T-cell (primary cell): ENCODE measurements around the gene DRD4. TPM values are rescaled to one million over a fixed set of nuclear protein-coding genes. Genes with fewer than 3 reads are reported as not detected.
"Not testable (repeated sequence)": the region's sequence is repeated elsewhere in the genome, so short reads cannot be mapped to it uniquely, and the experiment has no call there.

ENCODE experiments used
- ATAC-seq, 4 experiments: fragments of 200-7000 bp in 3 of 4; fragments of 150-1000 bp in 1 of 4; cut with Tn5 transposase; replicated peaks in 1 of 4; 1 replicate in 3 of 4; 2 replicates in 1 of 4; pipeline ENCODE4 v1.10.0; 2021; ENCODE audit warnings: moderate library complexity in 3 of 4, mild to moderate bottlenecking in 2 of 4, moderate number of reproducible peaks in 1 of 4
- CTCF ChIA-PET, 2 donors: fragments of 300-600 bp; sonication (Branson Sonifier 250); formaldehyde crosslinking; loops; one replicate each; lab custom pipeline; 2022; ENCODE audit warnings: antibody characterized with exemption in 2 of 2; lab: Charles Lee
- POLR2A ChIA-PET, 2 donors: fragments of 300-600 bp; sonication (Branson Sonifier 250); formaldehyde crosslinking; loops; one replicate each; lab custom pipeline; 2022; ENCODE audit warnings: antibody characterized with exemption in 2 of 2; lab: Charles Lee
- DNase-seq, 35 experiments: peaks; one replicate each; pipeline versions ENCODE4 v3.0.0 to v3.0.0-alpha.2; 2013 to 2023
- H3K27ac ChIP-seq: one replicate; pipeline ENCODE4 v1.5.1; 2013; ENCODE audit warnings: low read length
- H3K27me3 ChIP-seq, 2 experiments: replicated peaks in 1 of 2; 1 replicate in 1 of 2; 2 replicates in 1 of 2; pipeline versions ENCODE4 v1.6.1 to v1.7.0; 2013; ENCODE audit warnings: low read length in 1 of 2, mixed read lengths in 1 of 2; ENCODE audit not compliant: control insufficient read depth in 2 of 2, insufficient read depth in 2 of 2; ENCODE audit errors: extremely low read depth in 1 of 2
- H3K36me3 ChIP-seq, 2 donors: 1 replicate in 1 of 2; 2 replicates in 1 of 2; pipeline versions ENCODE4 v1.6.1 to v1.7.0; 2013; ENCODE audit warnings: low read length in 1 of 2; ENCODE audit not compliant: control insufficient read depth in 2 of 2, insufficient read depth in 1 of 2; ENCODE audit errors: extremely low read depth in 1 of 2
- H3K4me1 ChIP-seq, 2 experiments: 1 replicate in 1 of 2; 2 replicates in 1 of 2; pipeline versions ENCODE4 v1.6.1 to v1.7.0; 2013; ENCODE audit warnings: low read length in 2 of 2, mixed read lengths in 1 of 2; ENCODE audit not compliant: insufficient read depth in 2 of 2, control insufficient read depth in 1 of 2; ENCODE audit errors: extremely low read depth in 1 of 2
- H3K4me3 ChIP-seq, 2 donors: 1 replicate in 1 of 2; 2 replicates in 1 of 2; pipeline versions ENCODE4 v1.5.1 to v1.7.0; 2013; ENCODE audit warnings: mild to moderate bottlenecking in 2 of 2, low read length in 1 of 2, moderate library complexity in 1 of 2; ENCODE audit not compliant: control insufficient read depth in 1 of 2; ENCODE audit errors: extremely low read depth in 1 of 2
- H3K9me3 ChIP-seq: 2 replicates; pipeline ENCODE4 v1.7.0; 2013
- H3K27ac Mint-ChIP-seq, 2 donors: one replicate each; pipeline ENCODE4 v1.8.0; 2020 to 2021; ENCODE audit warnings: mild to moderate bottlenecking in 2 of 2, mixed read lengths in 2 of 2
- H3K27me3 Mint-ChIP-seq, 2 donors: one replicate each; pipeline ENCODE4 v1.8.0; 2021 to 2022; ENCODE audit warnings: mixed read lengths in 2 of 2
- H3K36me3 Mint-ChIP-seq: one replicate; pipeline ENCODE4 v1.8.0; 2021; ENCODE audit warnings: mixed read lengths
- H3K4me1 Mint-ChIP-seq, 3 donors: one replicate each; pipeline ENCODE4 v1.8.0; 2020 to 2022; ENCODE audit warnings: mixed read lengths in 3 of 3, mild to moderate bottlenecking in 1 of 3
- H3K4me3 Mint-ChIP-seq, 3 donors: one replicate each; pipeline ENCODE4 v1.8.0; 2020 to 2022; ENCODE audit warnings: mild to moderate bottlenecking in 3 of 3, mixed read lengths in 3 of 3, moderate library complexity in 3 of 3
- H3K9me3 Mint-ChIP-seq, 3 donors: one replicate each; pipeline ENCODE4 v1.8.0; 2020 to 2022; ENCODE audit warnings: mixed read lengths in 3 of 3
- WGBS: methylation state at CpG from one replicate; pipeline ENCODE4 v1.1.5; 2013; ENCODE audit warnings: missing lambda C conversion rate; ENCODE audit not compliant: insufficient coverage; 5-methylcytosine and 5-hydroxymethylcytosine counted together
- total RNA-seq, 35 experiments: library from RNA in 6 of 35; stranded (reverse) in 6 of 35; fragments of 120-200 nt in 1 of 35; gene quantifications; one replicate each; pipeline versions ENCODE4 v1.2.1 to v1.2.4 and lab custom pipeline; 2013 to 2026

DRD4 gene
- total RNA-seq, 5 donors from 2014 or later (not counting 1 experiment from before 2014, with no cell fraction given), result 0.49 to 1.3 (median 0.98) TPM

DNA sequence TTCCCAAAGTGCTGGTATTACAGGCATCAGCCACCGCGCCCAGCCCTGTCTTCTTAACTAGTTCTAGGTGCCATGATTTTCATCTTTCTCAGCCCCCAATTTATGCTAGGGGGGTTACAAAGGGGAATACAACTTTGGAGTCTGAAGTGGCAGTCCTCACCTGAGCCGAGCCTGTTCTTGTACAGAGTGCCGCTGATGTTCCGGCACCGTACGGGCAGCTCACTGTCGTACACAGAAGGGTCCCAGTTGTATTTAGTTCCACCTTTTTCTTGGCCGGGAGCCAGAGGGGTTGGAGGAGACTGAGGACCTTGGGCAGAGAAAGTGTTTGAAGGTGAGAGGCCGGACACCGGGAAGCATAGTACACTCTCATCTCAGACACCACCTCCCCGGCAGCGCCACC is 50.7 kb downstream of the DRD4 start:
- Mint-ChIP-seq H3K4me1 (peaks cover 24 to 25% (median 24%) of the 10 kb centered on the region in 3 donors), H3K36me3 (peaks cover 36% of the 10 kb centered on the region), H3K27ac (no peak overlapping the region), H3K27me3 (no peaks in the 10 kb centered on the region), H3K9me3 (no peaks in the 10 kb centered on the region), H3K4me3 (no peak overlapping the region)
- no peaks in the 10 kb centered on the region for H3K27me3 ChIP-seq
- peaks cover 19 to 34% of the 10 kb centered on the region in 2 experiments for H3K4me1 ChIP-seq
- DNase-seq, result no peak
- WGBS, result 100% methylated on average over 4 of the region's 13 CpGs
- no peaks in the 10 kb centered on the region for H3K9me3 ChIP-seq
- POLR2A ChIA-PET, result no interaction called here
- no peak for ATAC-seq
- no peak overlapping the region for H3K4me3 ChIP-seq
- H3K36me3 ChIP-seq, result peaks cover 20 to 53% of the 10 kb centered on the region in 2 donors
- H3K27ac ChIP-seq, result no peak overlapping the region
- CTCF ChIA-PET, result no interaction called here

DNA sequence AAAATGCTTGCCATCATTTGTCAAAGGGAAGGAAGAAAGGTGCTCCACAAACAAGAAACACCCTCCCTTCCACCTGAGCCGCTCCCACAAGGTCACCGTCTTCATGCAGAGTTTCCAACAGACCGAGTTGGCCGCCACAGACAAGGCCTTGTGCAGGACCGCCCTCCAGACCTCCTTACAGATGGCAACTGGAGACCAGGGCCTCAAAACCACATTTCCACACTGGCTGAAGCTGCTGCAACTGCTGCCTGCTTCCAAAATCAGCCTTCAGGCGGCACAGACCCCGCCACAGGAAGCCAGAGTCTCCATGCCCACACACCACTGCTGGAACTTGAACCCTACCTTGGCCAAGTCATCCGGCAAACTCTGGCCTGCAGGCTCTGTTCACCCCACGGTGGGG is 51.6 kb downstream of the DRD4 start:
- H3K27me3 Mint-ChIP-seq, result no peaks in the 10 kb centered on the region
- no peak overlapping the region for H3K27ac Mint-ChIP-seq
- Histone ChIP-seq H3K36me3 (peaks cover 14 to 45% of the 10 kb centered on the region in 2 donors), H3K27ac (no peak overlapping the region), H3K4me3 (no peak overlapping the region), H3K4me1 (peaks cover 27 to 43% of the 10 kb centered on the region in 2 experiments), H3K9me3 (no peaks in the 10 kb centered on the region), H3K27me3 (no peaks in the 10 kb centered on the region)
- WGBS, result 68% methylated on average over 8 of the region's 9 CpGs
- no peaks in the 10 kb centered on the region for H3K9me3 Mint-ChIP-seq
- H3K4me3 Mint-ChIP-seq, result no peak overlapping the region
- CTCF ChIA-PET, result no interaction called here
- POLR2A ChIA-PET, result no interaction called here
- DNase-seq (no peak), ATAC-seq (no peak)
- peaks cover 33 to 34% (median 34%) of the 10 kb centered on the region in 3 donors for H3K4me1 Mint-ChIP-seq
- H3K36me3 Mint-ChIP-seq, result peaks cover 27% of the 10 kb centered on the region

DNA sequence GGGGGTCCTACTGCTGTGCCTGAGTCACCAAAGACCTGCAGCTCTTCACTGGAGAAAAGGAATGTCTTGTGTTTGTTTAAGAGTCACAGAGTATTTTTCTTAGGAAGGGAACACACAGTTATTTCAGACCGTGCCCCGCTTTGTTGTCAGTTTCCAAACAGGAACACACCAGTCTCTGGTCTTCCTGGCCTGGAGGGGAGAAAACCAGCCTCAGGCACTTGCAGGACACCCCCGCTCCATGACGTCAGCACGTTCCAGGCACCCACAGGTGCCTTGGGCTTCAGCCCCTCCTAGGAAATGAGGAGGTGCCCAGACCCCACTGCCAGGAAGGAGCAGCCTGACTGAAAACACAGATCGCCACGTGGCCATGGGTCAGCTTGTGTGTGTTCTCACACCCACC is 52.6 kb downstream of the DRD4 start:
- 86% methylated on average over 6 of the region's 7 CpGs for WGBS
- Histone ChIP-seq H3K27me3 (no peaks in the 10 kb centered on the region), H3K9me3 (no peaks in the 10 kb centered on the region), H3K36me3 (peaks cover 14 to 38% of the 10 kb centered on the region in 2 donors), H3K27ac (no peak overlapping the region), H3K4me3 (no peak overlapping the region), H3K4me1 (peaks cover 29 to 52% of the 10 kb centered on the region in 2 experiments)
- H3K27ac Mint-ChIP-seq, result peak overlapping the region in 1 of 2 donors; percentile 16
- H3K4me3 Mint-ChIP-seq, result peak overlapping the region in 1 of 3 donors; percentile 25
- no peaks in the 10 kb centered on the region for H3K27me3 Mint-ChIP-seq
- H3K9me3 Mint-ChIP-seq, result no peaks in the 10 kb centered on the region
- POLR2A ChIA-PET, result no interaction called here
- DNase-seq (no peak), ATAC-seq (no peak)
- peaks cover 34 to 36% (median 36%) of the 10 kb centered on the region in 3 donors for H3K4me1 Mint-ChIP-seq
- H3K36me3 Mint-ChIP-seq, result peaks cover 17% of the 10 kb centered on the region
- CTCF ChIA-PET, result no interaction called here

DNA sequence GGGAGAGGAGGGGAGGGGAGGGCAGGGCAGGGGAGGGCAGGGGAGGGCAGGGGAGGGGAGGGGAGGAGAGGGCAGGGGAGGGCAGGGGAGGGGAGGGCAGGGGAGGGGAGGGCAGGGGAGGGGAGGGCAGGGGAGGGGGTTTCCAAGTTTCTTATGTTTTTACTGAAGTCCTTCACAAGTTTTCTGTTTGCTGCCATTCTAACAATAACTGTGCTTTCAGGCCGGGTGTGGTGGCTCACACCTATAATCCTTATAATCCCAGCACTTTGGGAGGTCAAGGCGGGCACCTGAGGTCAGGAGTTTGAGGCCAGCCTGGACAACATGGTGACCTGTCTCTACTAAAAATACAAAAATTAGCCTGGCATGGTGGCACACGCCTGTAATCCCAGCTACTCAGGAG is 53.2 kb downstream of the DRD4 start:
- CTCF ChIA-PET, POLR2A ChIA-PET, H3K27me3 ChIP-seq, H3K27me3 Mint-ChIP-seq, H3K9me3 ChIP-seq, DNase-seq, H3K9me3 Mint-ChIP-seq, ATAC-seq, H3K4me3 ChIP-seq, H3K27ac ChIP-seq: not testable (repeated sequence)
- WGBS, result 89% methylated on average over 1 of the region's 3 CpGs
- H3K4me1 ChIP-seq, result peaks cover 29 to 52% of the 10 kb centered on the region in 2 experiments
- peak overlapping the region in 1 of 3 donors; percentile 88 for H3K4me3 Mint-ChIP-seq
- peak overlapping the region in 1 of 2 donors; percentile 72 for H3K27ac Mint-ChIP-seq
- peaks cover 14 to 36% of the 10 kb centered on the region in 2 donors for H3K36me3 ChIP-seq
- H3K36me3 Mint-ChIP-seq, result peaks cover 15% of the 10 kb centered on the region
- peaks cover 34 to 36% (median 36%) of the 10 kb centered on the region in 3 donors for H3K4me1 Mint-ChIP-seq

Other genes starting within 250 kb of the DRD4 start
- under 1 TPM in 4 of 5 donors, not detected in 1; 0.32 to 0.85 (median 0.47) TPM for gene PKP3, start 243.1 kb upstream of the DRD4 start, total RNA-seq
- 100 to 1,000 TPM; 395 to 488 (median 460) TPM for gene SIGIRR, start 222.3 kb upstream of the DRD4 start, total RNA-seq
- gene ANO9, start 195.3 kb upstream of the DRD4 start, total RNA-seq, result 100 to 1,000 TPM; 103 to 128 (median 120) TPM
- 10 to 100 TPM; 22.4 to 33.5 (median 28.7) TPM for gene PTDSS2, start 187.0 kb upstream of the DRD4 start, total RNA-seq
- gene RNH1, start 130.0 kb upstream of the DRD4 start, total RNA-seq, result 100 to 1,000 TPM; 126 to 141 (median 131) TPM
- 10 to 100 TPM; 27.6 to 53.4 (median 47.6) TPM for gene HRAS, start 101.7 kb upstream of the DRD4 start, total RNA-seq
- 1 to 10 TPM; 3.4 to 6.1 (median 5.6) TPM for gene LRRC56, start 99.7 kb upstream of the DRD4 start, total RNA-seq
- gene LMNTD2, start 76.5 kb upstream of the DRD4 start, total RNA-seq, result 10 to 100 TPM in 1 of 5 donors, 1 to 10 TPM in 4; 5.1 to 13.4 (median 8.8) TPM
- gene RASSF7, start 76.3 kb upstream of the DRD4 start, total RNA-seq, result 10 to 100 TPM; 23.2 to 68.4 (median 63.4) TPM
- gene PHRF1, start 60.8 kb upstream of the DRD4 start, total RNA-seq, result 10 to 100 TPM; 40.2 to 69.4 (median 66.3) TPM
- 100 to 1,000 TPM in 1 of 5 donors, 10 to 100 TPM in 4; 58.9 to 128 (median 73.7) TPM for gene IRF7, start 21.3 kb upstream of the DRD4 start, total RNA-seq
- gene CDHR5, start 12.3 kb upstream of the DRD4 start, total RNA-seq, result under 1 TPM in 2 of 5 donors, not detected in 3; 0.26 to 0.29 TPM
- not detected for gene SCT, start 10.1 kb upstream of the DRD4 start, total RNA-seq
- gene DEAF1, start 58.0 kb downstream of the DRD4 start, total RNA-seq, result 100 to 1,000 TPM in 1 of 5 donors, 10 to 100 TPM in 4; 55.8 to 121 (median 57.3) TPM
- 10 to 100 TPM; 21.2 to 43.9 (median 42.4) TPM for gene TMEM80, start 58.5 kb downstream of the DRD4 start, total RNA-seq
- gene EPS8L2, start 69.0 kb downstream of the DRD4 start, total RNA-seq, result 10 to 100 TPM in 4 of 5 donors, 1 to 10 TPM in 1; 7.5 to 18.5 (median 14.6) TPM
- gene TALDO1, start 110.2 kb downstream of the DRD4 start, total RNA-seq, result 100 to 1,000 TPM in 3 of 5 donors, 10 to 100 TPM in 2; 60.5 to 106 (median 102) TPM
- gene GATD1, start 140.2 kb downstream of the DRD4 start, total RNA-seq, result 10 to 100 TPM; 40.8 to 73.5 (median 70.2) TPM
- under 1 TPM in 3 of 5 donors, not detected in 2; 0.18 to 0.28 (median 0.20) TPM for gene CEND1, start 152.8 kb downstream of the DRD4 start, total RNA-seq
- gene SLC25A22, start 161.0 kb downstream of the DRD4 start, total RNA-seq, result 10 to 100 TPM; 22.4 to 37.4 (median 35.1) TPM
- 10 to 100 TPM; 31.1 to 46.6 (median 39.1) TPM for gene PIDD1, start 168.0 kb downstream of the DRD4 start, total RNA-seq
- 1,000 to 10,000 TPM; 4,736 to 5,826 (median 5,260) TPM for gene RPLP2, start 172.7 kb downstream of the DRD4 start, total RNA-seq
- 100 to 1,000 TPM; 172 to 212 (median 206) TPM for gene PNPLA2, start 181.6 kb downstream of the DRD4 start, total RNA-seq
- 1 to 10 TPM; 1.4 to 2.9 (median 1.5) TPM for gene CRACR2B, start 190.7 kb downstream of the DRD4 start, total RNA-seq
- 10 to 100 TPM; 14.9 to 28.2 (median 25.6) TPM for gene CD151, start 195.7 kb downstream of the DRD4 start, total RNA-seq
- 10 to 100 TPM; 34.2 to 73.9 (median 68.7) TPM for gene POLR2L, start 205.3 kb downstream of the DRD4 start, total RNA-seq
- gene TSPAN4, start 205.6 kb downstream of the DRD4 start, total RNA-seq, result 1 to 10 TPM; 3.1 to 5.8 (median 4.4) TPM